Fibroblast of lung (primary cell): Measurements from ENCODE around the gene HPX. TPM values are rescaled to one million over a fixed set of nuclear protein-coding genes. Genes with fewer than 3 reads are reported as not detected.

Experiments
- DNase-seq, 2 donors: peaks; one replicate each; pipeline versions ENCODE4 v3.0.0 to v3.0.0-alpha.2; 2010; ENCODE audit warnings: low read depth in 2 of 2
- H2AFZ ChIP-seq: 2 replicates; pipeline ENCODE4 v1.5.1; 2012; ENCODE audit warnings: low read length, control low read depth, inconsistent platforms
- H3K27ac ChIP-seq: 2 replicates; pipeline ENCODE4 v1.5.1; 2011; ENCODE audit warnings: low read length, control low read depth; ENCODE audit not compliant: insufficient read depth
- H3K27me3 ChIP-seq: 2 replicates; pipeline ENCODE4 v1.5.1; 2011; ENCODE audit warnings: mild to moderate bottlenecking, low read length; ENCODE audit not compliant: control insufficient read depth, insufficient read depth
- H3K36me3 ChIP-seq: 2 replicates; pipeline ENCODE4 v1.5.1; 2011; ENCODE audit warnings: low read length; ENCODE audit not compliant: control insufficient read depth, insufficient read depth
- H3K4me1 ChIP-seq: 2 replicates; pipeline ENCODE4 v1.5.1; 2011; ENCODE audit warnings: low read length; ENCODE audit not compliant: control insufficient read depth, insufficient read depth; ENCODE audit errors: extremely low read depth
- H3K4me2 ChIP-seq: 2 replicates; pipeline ENCODE4 v1.5.1; 2011; ENCODE audit warnings: low read length, control low read depth; ENCODE audit not compliant: insufficient read depth; ENCODE audit errors: extremely low read depth
- H3K4me3 ChIP-seq, 4 experiments: fragments of 200-600 bp in 1 of 4; sonication (generic) in 1 of 4; replicated peaks in 1 of 4; 2 replicates each; pipeline ENCODE4 v1.5.1; 2011 to 2016; ENCODE audit warnings: low read length in 4 of 4, low read depth in 3 of 4, mild to moderate bottlenecking in 3 of 4, control low read depth in 2 of 4, inconsistent platforms in 1 of 4, mixed read lengths in 1 of 4; ENCODE audit not compliant: insufficient read depth in 1 of 4; ENCODE audit errors: control extremely low read depth in 1 of 4
- H3K79me2 ChIP-seq: 2 replicates; pipeline ENCODE4 v1.5.1; 2012; ENCODE audit warnings: mild to moderate bottlenecking, low read length, inconsistent platforms; ENCODE audit not compliant: control insufficient read depth, insufficient read depth
- H3K9ac ChIP-seq: 2 replicates; pipeline ENCODE4 v1.5.1; 2011; ENCODE audit warnings: mild to moderate bottlenecking, low read length, control low read depth; ENCODE audit not compliant: insufficient read depth
- H3K9me3 ChIP-seq: 2 replicates; pipeline ENCODE4 v1.5.1; 2012; ENCODE audit warnings: low read depth, low read length; ENCODE audit not compliant: control insufficient read depth, insufficient read depth
- H4K20me1 ChIP-seq: 2 replicates; pipeline ENCODE4 v1.5.1; 2011; ENCODE audit warnings: low read length; ENCODE audit not compliant: control insufficient read depth, insufficient read depth; ENCODE audit errors: extremely low read depth
- CTCF ChIP-seq, 2 donors: IDR thresholded peaks in 1 of 2; conservative IDR thresholded peaks in 1 of 2; 1 replicate in 1 of 2; 2 replicates in 1 of 2; pipeline ENCODE4 v1.5.1; 2011 to 2012; ENCODE audit warnings: low read length in 2 of 2, control low read depth in 1 of 2, inconsistent platforms in 1 of 2, low read depth in 1 of 2, mild to moderate bottlenecking in 1 of 2
- EZH2 ChIP-seq: IDR thresholded peaks from 2 replicates; pipeline ENCODE4 v1.5.1; 2012; ENCODE audit warnings: low read length, control low read depth, mild to moderate bottlenecking; ENCODE audit errors: missing control alignments
- polyA plus RNA-seq, 2 donors: library from polyadenylated mRNA; depleted of rRNA in 1 of 2; stranded (reverse) in 1 of 2; unstranded in 1 of 2; fragments of >200 nt; gene quantifications; 2 replicates each; pipeline ENCODE4 v1.2.1, GENCODE V29; 2011 to 2012; ENCODE audit warnings: missing spikeins in 1 of 2
- total RNA-seq: library from RNA; depleted of rRNA; stranded (reverse); fragments of >200 nt; gene quantifications from 2 replicates; pipeline ENCODE4 v1.2.1, GENCODE V29; 2014

Gene HPX
- total and polyA plus RNA-seq, 2 donors (not counting 1 experiment from before 2014, with no cell fraction given) = 0.18 to 0.83 TPM

GRCh38 chr11:6397636-6398035 is 43.2 kb downstream of the HPX start:
- Histone ChIP-seq H2AFZ (no peak overlapping the region), H4K20me1 (no peaks in the 10 kb centered on the region), H3K36me3 (peaks cover 8% of the 10 kb centered on the region), H3K27ac (no peak overlapping the region), H3K4me1 (peaks cover 9% of the 10 kb centered on the region), H3K9ac (no peak overlapping the region), H3K4me2 (no peak overlapping the region), H3K27me3 (no peaks in the 10 kb centered on the region), H3K4me3 (no peak overlapping the region), H3K9me3 (no peaks in the 10 kb centered on the region), H3K79me2 (no peaks in the 10 kb centered on the region)
- TF ChIP-seq EZH2 = no peak
- TF ChIP-seq CTCF (conservative IDR thresholded peaks at IDR 0.05 in 1 of 2, IDR thresholded peaks at IDR 0.05 in 1 of 2; ENCODE audit: low read depth in 1 of 2, low read length in 2 of 2) = no peak
- DNase-seq = peak in 1 of 2 donors; percentile 60

DNA sequence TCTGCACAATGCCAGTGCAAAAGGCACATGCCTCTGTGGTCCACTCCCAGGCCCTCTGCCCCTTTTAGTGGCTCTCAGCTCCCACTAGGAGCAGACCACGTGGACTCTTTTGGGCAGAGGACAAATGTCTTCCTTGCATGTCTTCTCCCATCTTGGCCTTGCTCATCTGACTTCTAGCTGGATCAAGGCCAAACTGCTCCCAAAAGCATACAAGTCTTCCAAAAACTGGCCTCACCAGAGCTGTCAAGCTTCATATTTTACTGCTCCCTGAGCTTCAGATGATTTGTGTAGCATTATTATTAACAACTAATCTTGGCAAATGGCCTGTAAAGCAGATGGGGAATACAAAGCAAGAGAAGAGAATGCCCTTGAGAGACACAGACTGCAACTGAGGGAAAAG is 43.6 kb downstream of the HPX start:
- Histone ChIP-seq H4K20me1 (no peaks in the 10 kb centered on the region), H3K9ac (no peak overlapping the region), H3K4me2 (no peak overlapping the region), H3K4me1 (peaks cover 9% of the 10 kb centered on the region), H2AFZ (no peak overlapping the region), H3K79me2 (no peaks in the 10 kb centered on the region), H3K9me3 (no peaks in the 10 kb centered on the region), H3K27me3 (no peaks in the 10 kb centered on the region), H3K36me3 (peaks cover 8% of the 10 kb centered on the region), H3K27ac (no peak overlapping the region), H3K4me3 (no peak overlapping the region)
- DNase-seq = no peak
- TF ChIP-seq EZH2 (no peak), CTCF (conservative IDR thresholded peaks at IDR 0.05 in 1 of 2, IDR thresholded peaks at IDR 0.05 in 1 of 2; ENCODE audit: low read depth in 1 of 2, low read length in 2 of 2) (no peak)

- Histone ChIP-seq H3K27me3 (no peaks in the 10 kb centered on the region), H2AFZ (no peak overlapping the region), H3K9ac (no peak overlapping the region), H3K4me1 (peaks cover 14% of the 10 kb centered on the region), H3K79me2 (peaks cover 8% of the 10 kb centered on the region), H4K20me1 (no peaks in the 10 kb centered on the region), H3K4me3 (no peak overlapping the region), H3K36me3 (peaks cover 6% of the 10 kb centered on the region), H3K27ac (no peak overlapping the region), H3K4me2 (no peak overlapping the region), H3K9me3 (no peaks in the 10 kb centered on the region)
- DNase-seq = no peak
- no peak for TF ChIP-seq CTCF (conservative IDR thresholded peaks at IDR 0.05 in 1 of 2, IDR thresholded peaks at IDR 0.05 in 1 of 2; ENCODE audit: low read depth in 1 of 2, low read length in 2 of 2)
- TF ChIP-seq EZH2 = no peak
Observed at GRCh38 chr11:6395470-6396060, 45.2 kb downstream of the HPX start.
